Measurements from ENCODE around the gene DOHH.

The DOHH gene, protein sequence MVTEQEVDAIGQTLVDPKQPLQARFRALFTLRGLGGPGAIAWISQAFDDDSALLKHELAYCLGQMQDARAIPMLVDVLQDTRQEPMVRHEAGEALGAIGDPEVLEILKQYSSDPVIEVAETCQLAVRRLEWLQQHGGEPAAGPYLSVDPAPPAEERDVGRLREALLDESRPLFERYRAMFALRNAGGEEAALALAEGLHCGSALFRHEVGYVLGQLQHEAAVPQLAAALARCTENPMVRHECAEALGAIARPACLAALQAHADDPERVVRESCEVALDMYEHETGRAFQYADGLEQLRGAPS
- total RNA-seq, result 4.2 to 21.1 (median 8.6) reads per million in 17 experiments

DNA sequence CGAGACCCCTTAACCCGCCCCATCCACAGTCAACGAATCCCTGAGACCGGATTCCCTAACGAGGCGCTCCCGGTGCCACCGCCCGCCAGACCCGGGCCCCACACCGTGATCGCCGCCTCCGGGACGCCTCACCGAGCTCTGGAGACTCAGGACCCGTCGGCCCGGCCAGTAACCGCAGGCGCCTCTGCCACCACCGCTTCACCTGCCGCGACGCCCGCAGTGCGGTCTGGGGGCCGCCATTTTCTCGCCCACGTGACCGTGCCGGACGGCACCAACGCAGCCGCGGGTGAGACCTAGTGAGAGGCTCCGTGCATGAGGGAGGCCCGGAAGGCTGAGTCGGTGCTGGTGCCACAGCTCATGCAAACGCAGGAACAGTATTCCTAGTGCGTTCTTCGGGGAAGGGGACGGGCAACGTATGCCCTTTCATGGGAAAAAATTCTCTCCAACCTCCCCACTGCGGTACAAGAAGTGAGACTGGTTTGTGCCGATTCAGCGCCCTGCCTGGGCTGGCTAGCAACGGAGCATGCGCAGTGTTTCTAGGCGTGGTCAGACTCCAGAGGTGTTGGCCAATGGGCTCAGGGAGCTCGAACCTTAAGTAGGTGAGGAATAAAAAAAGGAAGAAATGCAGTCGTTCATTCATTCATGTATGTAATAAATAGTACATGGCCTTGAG lies at the start of gene DOHH:
Gene DOHH, minus strand, starts transcription at position 246 of the 673 bp plus-strand sequence. CDS start 3,860 bp downstream, outside the sequence.
- peak; percentile 96 to 98 (median 96) for DNase-seq

DNA sequence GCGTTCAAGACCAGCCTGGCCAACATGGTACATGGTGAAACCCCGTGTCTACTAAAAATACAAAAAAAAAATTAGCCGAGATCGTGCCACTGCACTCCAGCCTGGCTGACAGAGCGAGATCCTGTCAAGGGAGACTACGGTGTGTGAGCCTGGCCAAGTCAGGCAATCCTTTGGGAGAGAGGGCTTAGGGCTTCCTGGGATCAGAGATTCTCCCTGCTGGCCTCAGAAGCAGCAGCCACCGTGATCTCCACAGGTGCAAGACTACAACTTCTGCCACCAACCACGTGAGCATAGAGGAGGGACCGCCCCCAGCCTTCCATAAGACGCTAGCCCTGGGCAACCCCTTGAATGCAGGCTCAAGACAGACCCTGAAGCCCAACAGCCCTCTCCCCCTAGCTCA lies 49.3 kb upstream of the DOHH start:
- peak in 1 of 4 experiments; percentile 14 for DNase-seq

DNA sequence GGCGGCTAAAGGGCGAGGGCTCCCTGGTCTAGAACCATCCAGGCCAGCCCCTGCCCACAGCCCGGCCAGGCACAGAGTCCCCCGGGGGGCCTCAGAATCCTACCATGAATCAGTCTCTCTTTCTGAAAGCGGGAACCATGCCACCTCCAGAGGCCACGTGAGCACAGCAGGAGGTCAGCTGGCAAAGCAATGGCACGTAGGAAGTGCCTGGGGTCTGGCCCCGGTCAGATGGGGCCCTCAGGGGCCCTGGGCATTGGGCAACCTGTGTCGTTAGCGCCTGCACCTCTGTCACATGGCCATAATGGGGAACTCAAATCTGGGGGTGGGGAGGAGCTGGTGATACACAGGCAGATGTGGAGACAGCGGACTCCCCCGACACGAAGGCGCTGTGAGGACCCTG lies 48.1 kb upstream of the DOHH start:
- peak; percentile 87 to 94 (median 91) for DNase-seq

DNA sequence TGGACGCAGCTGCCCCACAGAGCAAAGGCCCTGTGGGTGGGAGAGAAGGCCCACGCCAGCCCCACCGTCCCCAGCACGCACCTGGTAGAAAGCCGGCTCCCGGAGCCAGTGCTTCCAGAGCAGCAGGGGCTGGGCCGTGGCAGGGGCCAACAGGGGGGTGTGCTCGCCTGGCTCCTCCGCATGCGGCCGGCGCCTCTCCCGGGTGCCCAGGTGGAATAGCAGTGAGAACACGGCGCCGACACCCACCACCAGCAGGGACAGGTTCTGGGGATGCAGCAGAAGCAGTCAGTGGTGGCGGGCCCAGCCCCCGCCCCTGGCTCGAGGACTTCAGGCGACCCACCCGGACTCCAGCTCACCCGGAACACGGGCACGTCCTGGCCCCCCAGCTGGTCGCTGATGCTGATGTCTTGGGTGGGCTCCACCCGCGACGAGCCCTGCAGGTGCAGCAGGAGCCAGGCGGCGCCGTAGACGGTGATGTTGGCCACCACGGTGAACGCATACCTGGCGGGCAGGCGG lies 47.4 kb upstream of the DOHH start:
- DNase-seq, result no peak

DNA sequence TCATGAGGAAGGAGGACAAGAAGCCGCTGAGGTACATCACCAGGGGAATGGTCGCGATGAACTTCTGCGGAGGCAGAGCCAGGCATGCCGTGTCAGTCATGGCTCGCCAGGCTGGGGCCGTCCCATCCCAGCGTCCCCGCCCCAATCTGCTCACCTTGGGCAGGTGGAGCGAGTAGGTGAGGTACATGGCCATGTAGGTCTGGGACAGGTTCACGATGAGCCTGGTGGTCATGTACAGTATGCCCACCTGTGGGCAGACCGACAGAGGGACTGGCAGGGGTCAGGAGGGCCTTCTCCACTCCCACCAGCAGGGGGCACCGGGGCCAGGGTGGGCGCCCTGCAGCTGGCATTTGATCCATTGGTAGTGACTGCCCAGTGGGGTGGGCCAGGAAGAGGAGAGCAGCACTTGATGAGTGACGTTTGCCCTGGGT lies 46.8 kb upstream of the DOHH start:
- DNase-seq, result peak in 3 of 4 experiments; percentile 41 to 69 (median 55)

DNA sequence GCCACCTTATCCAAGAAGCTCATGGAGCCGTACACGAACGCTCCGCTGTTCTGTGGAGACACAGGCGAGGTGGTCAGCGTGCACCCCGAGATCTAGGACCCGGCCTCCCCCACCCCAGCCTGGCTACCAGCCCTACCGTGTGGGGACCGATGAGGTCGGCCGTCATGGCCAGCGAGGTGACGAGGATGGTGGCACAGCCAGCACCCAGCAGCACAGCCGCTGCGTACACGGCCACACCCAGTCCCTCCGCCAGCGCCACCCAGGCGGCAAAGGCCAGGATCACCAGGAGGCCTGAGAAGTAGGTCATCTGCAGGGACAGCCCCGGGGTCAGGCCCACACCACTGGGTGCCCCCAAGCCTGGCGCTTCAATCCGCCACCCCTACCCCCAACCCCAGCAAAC lies 45.6 kb upstream of the DOHH start:
- no peak for DNase-seq

DNA sequence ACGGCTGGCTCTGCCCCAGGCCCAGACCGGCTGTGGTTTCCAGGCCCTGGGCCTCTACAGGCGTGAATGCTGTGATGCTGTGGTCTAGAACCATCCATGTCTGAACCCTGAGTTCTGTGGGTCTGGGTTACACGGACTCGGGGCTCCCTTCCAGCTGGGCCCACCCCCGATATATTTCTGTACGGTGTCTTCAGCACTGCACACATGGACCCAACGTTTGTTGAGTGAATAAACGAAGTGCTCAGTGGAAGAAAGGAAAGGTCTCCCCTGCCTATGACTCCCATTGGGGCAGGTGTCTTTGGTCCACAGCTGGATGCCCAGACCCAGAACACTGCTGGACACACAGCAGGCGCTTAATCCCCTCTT lies 45.2 kb upstream of the DOHH start:
- DNase-seq, result no peak

DNA sequence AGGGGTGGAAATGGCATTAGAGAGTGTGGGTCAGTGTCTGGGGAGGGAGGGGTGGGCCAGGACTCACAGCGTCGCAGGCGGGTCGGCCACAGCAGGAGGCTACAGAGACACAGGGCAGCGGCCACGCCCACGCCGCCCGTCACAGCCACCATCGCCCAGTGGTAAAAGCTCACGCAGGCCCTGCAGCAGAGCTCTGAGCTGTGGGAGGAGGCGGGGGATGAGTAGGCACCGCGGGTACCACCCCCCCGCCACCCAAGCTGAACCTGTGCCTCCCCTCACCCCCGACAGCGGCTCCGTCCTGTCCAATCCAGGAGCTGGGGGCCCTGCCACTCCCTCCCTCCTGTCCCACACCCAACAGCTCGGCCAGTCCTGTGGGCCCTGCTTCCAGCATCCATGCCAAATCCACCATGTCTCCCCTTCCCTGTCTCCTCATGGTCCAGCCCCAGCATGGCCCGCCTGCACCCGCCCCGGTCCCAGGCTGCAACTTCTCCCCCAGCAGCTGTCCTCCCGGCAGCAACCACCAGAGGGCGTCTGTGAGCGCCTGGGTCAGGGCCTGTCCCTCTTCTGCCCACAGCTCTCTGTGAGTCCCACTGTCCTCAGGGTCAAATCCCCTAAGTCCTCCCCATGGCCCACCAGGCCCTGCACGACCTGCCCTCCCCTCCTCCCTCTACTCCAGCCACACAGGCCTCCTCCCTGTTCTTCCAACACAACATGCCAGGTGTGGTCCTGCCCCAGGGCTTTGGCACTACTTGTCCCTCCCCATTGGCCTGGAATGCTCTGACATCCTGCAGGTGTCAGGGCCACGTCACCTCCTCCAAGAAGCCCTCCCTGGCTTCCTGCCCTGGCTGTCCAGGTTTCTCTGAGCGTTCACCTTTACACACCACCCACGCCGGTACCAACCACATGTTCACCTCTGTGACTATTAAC lies 44.5 kb upstream of the DOHH start:
- DNase-seq, result peak; percentile 77 to 89 (median 84)

DNA sequence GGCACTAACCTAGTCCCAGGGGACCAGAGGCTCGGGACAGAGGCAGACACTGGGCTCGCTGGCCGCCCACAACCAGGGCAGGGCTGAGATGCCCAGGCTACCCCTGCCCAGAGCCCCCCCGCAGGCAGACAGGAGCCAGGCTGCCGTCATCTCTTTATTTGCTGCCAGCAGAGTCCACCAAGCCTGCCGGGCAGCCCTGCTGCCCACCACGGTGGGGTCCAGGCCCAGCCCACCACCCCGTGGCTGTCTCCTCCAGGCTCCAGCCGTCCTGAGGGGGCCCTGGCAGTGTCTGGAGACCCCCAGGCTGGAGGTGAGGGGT lies 43.5 kb upstream of the DOHH start:
- no peak for DNase-seq

DNA sequence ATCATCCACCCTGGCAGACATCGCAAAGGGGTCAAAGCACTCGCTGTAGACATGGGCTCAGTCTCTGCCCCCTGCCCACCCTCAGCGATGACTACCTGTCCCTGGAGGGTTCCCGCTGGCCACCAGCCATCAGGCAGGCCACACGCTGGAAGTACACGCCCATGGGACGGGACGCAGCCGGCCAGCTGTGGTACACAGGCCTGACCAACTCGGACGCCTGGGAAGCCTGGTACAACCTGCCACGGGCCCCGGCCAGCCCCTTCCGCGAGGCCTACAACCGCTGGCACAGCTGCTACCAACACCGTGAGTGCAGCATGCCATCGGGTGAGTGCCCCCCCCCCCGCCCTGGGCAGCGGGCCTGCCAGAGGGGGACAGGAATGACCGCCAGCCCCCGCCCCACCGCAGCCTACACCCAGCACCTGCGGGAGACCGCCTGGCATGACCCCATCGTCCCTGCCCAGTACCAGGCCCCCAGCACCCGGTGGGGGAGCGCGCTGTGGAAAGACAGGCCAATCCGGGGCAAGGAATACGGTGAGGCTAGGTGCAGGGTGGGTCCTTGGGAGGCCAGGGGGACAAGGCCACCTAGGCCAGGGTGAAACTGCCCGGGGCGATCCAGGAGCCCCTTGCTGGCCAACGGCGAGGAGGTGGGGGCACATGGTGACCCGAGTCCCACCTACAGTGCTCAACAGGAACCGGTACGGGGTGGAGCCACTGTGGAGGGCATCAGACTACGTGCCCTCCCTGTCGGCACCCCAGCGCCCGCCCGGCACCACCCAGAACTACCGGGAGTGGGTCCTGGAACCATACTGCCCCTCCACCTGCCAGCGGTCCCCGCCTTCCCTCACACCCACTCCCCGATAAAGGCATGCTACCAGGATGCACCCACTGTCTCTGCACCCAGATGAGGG lies 42.9 kb upstream of the DOHH start:
- no peak for DNase-seq

DNA sequence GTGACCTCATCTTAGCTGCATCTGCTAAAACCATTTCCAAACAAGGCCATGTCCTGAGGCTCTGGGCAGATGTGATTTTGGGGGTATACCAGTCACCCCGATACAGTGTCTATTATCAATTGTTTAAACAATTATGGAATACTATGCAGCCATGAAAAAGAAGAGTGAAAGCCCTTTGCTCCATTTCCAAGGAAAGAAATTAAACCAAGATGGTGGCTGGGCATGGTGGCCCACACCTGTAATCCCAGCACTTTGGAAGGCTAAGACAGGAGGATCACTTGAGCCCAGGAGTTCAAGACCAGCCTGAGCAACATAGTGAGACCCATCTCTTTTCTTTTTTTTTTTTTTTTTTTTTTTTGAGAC lies 39.3 kb upstream of the DOHH start:
- no peak for DNase-seq

DNA sequence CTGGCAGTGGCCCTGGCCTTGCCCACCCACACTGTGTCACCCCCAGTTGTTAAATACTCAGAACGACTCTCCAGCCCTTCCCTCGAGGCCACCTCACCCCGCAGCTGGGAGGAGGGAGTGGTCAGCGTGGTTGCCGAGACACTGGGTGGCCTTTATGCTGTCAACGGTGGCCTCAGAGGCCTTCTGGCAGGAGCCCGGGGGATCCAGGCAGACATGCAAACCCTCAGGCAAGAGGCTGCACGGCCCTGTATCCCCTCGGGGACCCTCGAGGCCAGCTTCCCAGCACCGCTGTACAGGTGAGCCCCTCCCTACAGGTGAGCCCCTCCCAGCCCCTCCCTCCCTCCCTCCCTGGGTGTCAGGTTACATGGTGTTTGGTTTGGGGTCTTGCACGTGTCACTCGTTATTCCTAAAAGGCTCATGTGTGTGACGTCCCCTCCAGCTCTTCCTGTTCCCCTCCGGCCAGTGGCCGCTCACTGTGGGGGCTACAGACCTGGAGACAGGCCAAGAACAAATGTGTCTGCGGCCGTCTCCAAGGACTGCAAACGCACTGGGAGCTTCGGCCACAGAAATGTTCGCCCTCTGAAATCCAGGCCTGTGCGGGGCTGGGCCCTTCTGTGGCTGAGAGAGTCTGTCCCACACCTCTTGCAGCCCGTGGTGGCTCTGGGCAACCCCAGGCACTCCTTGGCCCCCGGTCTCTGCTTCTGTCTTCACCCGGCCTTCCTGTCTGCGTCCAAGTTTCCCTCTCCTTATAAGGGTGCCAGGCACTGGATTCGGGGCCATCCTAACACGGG lies 38.7 kb upstream of the DOHH start, which contains the start of gene TEKTIP1:
Gene TEKTIP1, plus strand, starts transcription at position 210 of the 791 bp plus-strand sequence. Its CDS starts 4 bp downstream, at position 214.
- peak in 2 of 4 experiments; percentile 34 to 48 for DNase-seq

DNA sequence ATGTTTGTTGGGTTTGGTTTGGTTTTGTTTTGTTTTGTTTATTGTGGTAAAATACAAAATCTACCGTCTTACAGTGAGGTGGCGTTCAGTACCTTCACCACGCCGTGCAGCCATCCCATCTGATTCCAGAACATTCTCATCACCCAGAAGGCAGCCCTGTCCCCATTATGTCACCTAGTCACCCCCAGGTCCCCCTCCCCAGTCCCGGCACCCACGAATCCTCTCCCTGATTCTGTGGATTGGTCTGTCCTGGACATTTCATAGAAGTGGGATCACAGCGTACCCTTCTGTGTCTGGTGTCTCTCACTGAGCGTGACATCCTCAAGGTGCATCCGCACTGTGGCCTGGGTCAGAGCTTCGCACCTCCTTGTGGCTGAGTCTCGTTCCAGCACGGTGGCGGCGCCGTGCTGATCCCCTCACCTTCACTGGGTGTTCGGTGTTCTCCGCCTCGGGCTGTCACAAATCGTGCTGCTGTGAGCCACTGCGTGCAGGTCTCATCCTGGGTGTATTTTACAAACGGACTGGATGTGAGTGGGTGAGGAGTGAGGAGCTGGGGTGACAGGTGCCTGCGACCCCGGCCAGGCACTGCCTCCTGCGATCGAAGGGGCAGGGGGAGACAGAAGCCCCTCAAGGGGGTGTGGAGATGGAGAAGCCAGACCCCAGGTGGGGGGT lies 37.9 kb upstream of the DOHH start:
- peak in 1 of 4 experiments; percentile 11 for DNase-seq

DNA sequence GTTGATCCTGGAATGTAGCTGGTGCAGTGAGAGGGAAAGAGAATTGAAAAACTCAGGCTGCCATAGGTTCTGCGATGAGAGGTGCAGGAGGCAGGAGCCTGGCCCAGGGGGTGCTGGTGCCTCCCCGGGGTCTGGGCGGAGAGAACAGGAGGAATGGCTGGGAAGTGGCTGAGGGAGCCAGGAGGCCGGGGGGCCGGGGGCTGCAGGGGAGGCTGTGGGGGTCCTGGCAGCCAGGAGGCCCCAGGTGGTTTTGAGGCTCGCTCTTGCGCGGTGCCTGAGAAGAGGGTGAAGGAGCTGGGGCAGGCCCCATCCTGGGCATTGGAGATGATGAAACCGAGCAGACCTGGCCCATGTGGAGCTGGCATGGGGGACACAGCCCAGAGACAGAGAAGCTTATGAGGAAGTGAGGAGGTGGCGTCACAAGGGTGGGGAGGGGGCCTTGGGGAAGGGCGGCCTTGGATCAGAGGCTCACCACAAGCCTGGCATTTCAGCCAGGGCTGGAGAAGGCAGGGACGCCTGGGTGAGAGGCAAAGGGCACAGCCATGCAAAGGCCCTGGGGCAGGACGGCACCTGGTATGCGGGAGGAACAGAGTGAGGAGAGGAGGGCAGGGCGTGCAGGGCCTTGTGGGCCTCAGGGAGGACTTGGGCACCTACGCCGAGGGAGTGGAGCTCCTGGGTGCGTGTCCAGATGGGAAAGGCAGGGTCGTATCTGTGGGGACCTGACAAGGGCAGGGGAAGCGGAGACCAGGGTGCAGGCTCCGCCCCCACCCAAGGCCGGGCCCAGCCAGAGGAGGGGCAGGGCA lies 37.2 kb upstream of the DOHH start:
- DNase-seq, result peak in 3 of 4 experiments; percentile 40 to 47 (median 44)

DNA sequence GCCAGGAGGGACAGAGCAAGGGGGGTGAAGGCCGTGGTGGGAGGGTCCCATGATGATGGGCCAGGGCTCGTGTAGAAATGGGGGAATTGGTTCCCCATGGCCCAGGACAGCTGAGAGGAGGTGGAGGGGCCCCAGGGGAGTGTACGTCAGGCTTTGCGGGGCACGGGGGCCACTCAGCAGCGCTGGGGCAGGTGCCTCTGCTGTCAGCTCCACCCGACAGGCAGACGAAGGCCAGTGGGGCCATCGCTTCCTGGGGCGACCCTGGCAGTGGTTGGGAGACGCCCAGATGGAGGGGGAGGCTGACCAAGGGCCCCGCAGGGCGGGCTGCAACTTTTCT lies 36.6 kb upstream of the DOHH start:
- peak in 1 of 4 experiments; percentile 26 for DNase-seq

DNA sequence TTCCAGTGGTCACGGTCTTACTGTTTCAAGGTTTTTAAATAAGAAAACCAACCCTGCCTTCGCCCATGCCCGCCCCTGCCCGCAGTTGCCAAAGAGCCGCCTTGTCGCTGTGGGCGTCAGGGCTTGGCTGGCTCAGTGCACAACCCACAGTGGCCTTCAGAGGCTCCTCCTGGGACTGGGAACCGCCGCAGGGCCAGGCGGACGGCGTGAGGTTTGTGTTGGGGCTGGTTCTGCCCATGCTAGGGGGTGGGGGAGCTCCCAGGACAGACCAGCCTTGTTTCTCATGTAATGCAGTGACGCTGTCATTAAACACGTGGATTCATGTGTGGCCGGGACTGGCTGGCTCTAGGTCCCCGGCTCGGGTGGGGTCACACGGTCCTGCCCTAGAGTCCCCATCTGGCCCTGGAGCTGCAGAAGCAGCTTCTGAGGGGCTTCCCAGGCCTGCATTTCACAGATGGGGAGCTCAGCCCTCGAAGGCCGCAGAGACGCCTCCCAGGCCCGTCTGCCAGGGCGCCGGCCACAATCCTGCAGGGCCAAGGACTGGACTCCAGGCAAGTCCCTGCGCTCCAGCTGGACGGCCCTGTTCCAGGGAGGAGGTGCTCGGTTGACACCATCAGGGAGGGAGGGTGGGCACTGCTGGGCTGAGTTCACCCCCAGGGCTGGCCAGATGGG lies 36.1 kb upstream of the DOHH start:
- DNase-seq, result peak in 3 of 4 experiments; percentile 60 to 71 (median 62)

DNA sequence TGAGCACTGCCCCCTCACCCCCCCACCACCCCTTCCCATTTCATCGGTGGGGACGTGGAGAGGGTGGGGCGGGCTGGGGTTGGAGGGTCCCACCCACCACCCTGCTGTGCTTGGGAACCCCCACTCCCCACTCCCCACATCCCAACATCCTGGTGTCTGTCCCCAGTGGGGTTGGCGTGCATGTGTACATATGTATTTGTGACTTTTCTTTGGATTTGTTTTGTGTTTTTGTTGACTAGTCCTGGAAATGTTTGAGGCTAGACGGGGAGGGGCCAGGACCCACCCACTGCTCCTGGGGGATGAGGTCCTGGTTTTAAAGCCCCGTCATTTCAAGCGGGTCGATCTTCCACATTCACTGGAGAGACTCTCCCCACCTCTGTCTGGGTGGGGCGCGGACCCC lies 35.5 kb upstream of the DOHH start:
- DNase-seq, result no peak

DNA sequence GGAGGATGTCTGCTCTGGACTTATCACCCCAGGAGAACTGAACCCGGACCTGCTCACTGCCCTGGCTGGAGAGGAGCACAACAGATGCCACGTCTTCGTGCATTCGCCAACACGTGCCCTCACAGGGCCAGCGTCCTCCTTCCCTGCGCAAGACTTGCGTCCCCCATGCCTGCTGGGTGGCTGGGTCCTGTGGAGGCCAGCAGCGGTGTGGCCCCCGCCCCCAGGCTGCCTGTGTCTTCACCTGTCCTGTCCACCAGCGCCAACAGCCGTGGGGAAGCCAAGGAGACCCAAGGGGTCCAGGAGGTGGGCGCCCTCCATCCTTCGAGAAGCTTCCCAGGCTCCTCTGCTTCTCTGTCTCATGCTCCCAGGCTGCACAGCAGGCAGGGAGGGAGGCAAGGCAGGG lies 35.1 kb upstream of the DOHH start:
- DNase-seq, result peak in 1 of 4 experiments; percentile 37

DNA sequence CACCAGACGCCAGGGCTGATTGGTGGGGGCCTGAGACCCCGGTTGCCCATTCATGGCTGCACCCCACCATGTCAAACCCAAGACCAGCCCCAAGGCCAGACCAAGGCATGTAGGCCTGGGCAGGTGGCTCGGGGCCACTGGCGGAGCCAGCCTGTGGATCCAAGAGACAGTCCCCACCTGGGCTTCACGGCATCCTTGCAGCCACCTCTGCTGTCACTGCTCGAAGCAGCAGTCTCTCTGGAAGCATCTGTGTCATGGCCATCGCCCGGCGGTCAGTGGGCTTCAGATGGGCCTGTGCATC lies 34.7 kb upstream of the DOHH start:
- peak in 1 of 4 experiments; percentile 31 for DNase-seq
